KOPT-K1 (cell line): ENCODE measurements around the gene STMN3.

Experiments
- H3K27ac ChIP-seq: fragments of 200-600 bp; sonication (generic); 2 replicates; pipeline ENCODE4 v1.5.1; 2016; ENCODE audit warnings: antibody characterized with exemption, mild to moderate bottlenecking, low read depth, low read length; ENCODE audit not compliant: poor library complexity, severe bottlenecking
- H3K36me3 ChIP-seq: fragments of 200-600 bp; sonication (generic); 2 replicates; pipeline ENCODE4 v1.5.1; 2017; ENCODE audit warnings: antibody characterized with exemption, mild to moderate bottlenecking, low read length, moderate library complexity; ENCODE audit not compliant: insufficient read depth
- H3K9me3 ChIP-seq: fragments of 200-600 bp; sonication (generic); 2 replicates; pipeline ENCODE4 v1.5.1; 2017; ENCODE audit warnings: antibody characterized with exemption, low read length, mild to moderate bottlenecking; ENCODE audit not compliant: insufficient read depth, poor library complexity, severe bottlenecking

Gene STMN3

GRCh38 chr20:63590218-63591146 is 62.7 kb downstream of the STMN3 start:
- H3K9me3 ChIP-seq: no peaks in the 10 kb centered on the region
- H3K36me3 ChIP-seq: peaks cover 66% of the 10 kb centered on the region
- H3K27ac ChIP-seq: no peak overlapping the region
